Right lobe of liver (tissue), 6 donors: ENCODE results near the gene ST8SIA4. TPM values are rescaled to one million over a fixed set of nuclear protein-coding genes. Genes with fewer than 3 reads are reported as not detected.

Experiments used
- ATAC-seq, 4 donors: fragments of 200-7000 bp; cut with Tn5 transposase; one replicate each; pipeline ENCODE4 v1.9.1; 2020; ENCODE audit warnings: mild to moderate bottlenecking in 4 of 4, moderate library complexity in 4 of 4
- DNase-seq, 3 donors: peaks; one replicate each; pipeline ENCODE4 v3.0.0-alpha.2; 2020
- H3K27ac ChIP-seq, 3 donors: fragments of 200-600 bp; one replicate each; pipeline ENCODE4 v1.8.0; 2022
- H3K27me3 ChIP-seq, 2 donors: fragments of 200-600 bp; one replicate each; pipeline ENCODE4 v1.8.0; 2022
- H3K36me3 ChIP-seq, 4 donors: fragments of 200-600 bp; sonication (generic) in 1 of 4; one replicate each; pipeline versions ENCODE4 v1.5.1 to v1.8.0; 2017 to 2022; ENCODE audit warnings: control low read depth in 1 of 4
- H3K4me1 ChIP-seq, 4 donors: fragments of 200-600 bp; sonication (generic) in 1 of 4; one replicate each; pipeline versions ENCODE4 v1.5.1 to v1.8.0; 2017 to 2022; ENCODE audit warnings: control low read depth in 1 of 4
- H3K4me3 ChIP-seq, 3 donors: fragments of 200-600 bp; one replicate each; pipeline ENCODE4 v1.8.0; 2022
- H3K9me3 ChIP-seq, 4 donors: fragments of 200-600 bp; sonication (generic) in 1 of 4; one replicate each; pipeline versions ENCODE4 v1.5.1 to v1.8.0; 2017 to 2022; ENCODE audit warnings: control low read depth in 1 of 4
- POLR2A ChIP-seq: fragments of 450-650 bp; IDR thresholded peaks from one replicate; pipeline ENCODE4 v1.6.1; 2017; ENCODE audit warnings: antibody characterized with exemption, mild to moderate bottlenecking
- WGBS: methylation state at CpG from one replicate; pipeline ENCODE4 v1.1.6; 2018; ENCODE audit warnings: low coverage, low lambda C conversion rate; ENCODE audit not compliant: insufficient coverage; ENCODE audit errors: missing lambda C conversion rate; 5-methylcytosine and 5-hydroxymethylcytosine counted together
- intact Hi-C, 2 donors: fragments of 100-400 bp; cut with DNase I; formaldehyde crosslinking; loops; one replicate each; pipeline versions ENCODE4 v1.11.2 to v1.14.1; 2022
- total RNA-seq, 6 experiments: library from RNA; depleted of rRNA in 2 of 6; stranded (reverse); fragments of >200 nt in 2 of 6; fragmentation: NEBNext Ultra II Directional in 3 of 6; extraction: Animal tissue kit (Norgen Biotek cat#: 25700) in 3 of 6; gene quantifications; one replicate each; pipeline versions ENCODE4 v1.1.0 to v1.2.4, GENCODE V29; 2016 to 2023
- TF ChIP-seq, protein P1 (sequence below), 4 donors: fragments of 200-600 bp in 3 of 4; fragments of 450-650 bp in 1 of 4; IDR thresholded peaks; one replicate each; pipeline versions ENCODE4 v1.5.1 to v1.8.0; 2016 to 2022; ENCODE audit warnings: antibody characterized with exemption in 4 of 4, mild to moderate bottlenecking in 2 of 4
- donor health status: DM: no; HTN: yes; CAD: no.
- donor health status: DM: no; HTN: no; CAD: no.
- donor health status: DM: no; HTN: no; CAD: no.
- donor health status: DM: no; HTN: yes; CAD: no.
- donor health status: DM: no; HTN: yes; CAD: no.

ST8SIA4 gene
- total RNA-seq, 6 experiments from 2014 or later = 1.2 to 6.7 (median 1.7) TPM

DNA sequence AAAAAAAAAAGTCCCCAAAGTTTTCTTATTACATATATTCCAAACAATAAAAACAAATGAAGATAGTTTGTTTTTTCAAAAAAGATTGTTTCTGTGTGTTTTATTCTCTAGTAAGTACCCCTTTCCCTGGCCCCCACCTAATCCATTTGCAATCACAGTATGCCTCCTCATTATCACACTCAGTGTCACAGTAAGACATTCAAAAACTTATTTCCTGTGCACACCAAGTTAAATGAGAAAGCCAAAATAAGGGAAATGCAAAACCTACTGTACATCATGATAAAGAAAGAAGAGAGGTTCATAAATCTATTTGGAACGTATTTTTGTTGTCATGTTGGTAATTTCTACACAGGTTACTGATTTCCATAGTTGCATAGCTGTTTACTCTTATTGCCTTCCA is 62.3 kb downstream of the ST8SIA4 start:
- Histone ChIP-seq H3K27ac (no peak overlapping the region), H3K9me3 (no peaks in the 10 kb centered on the region), H3K27me3 (no peaks in the 10 kb centered on the region), H3K4me1 (no peaks in the 10 kb centered on the region), H3K36me3 (no peaks in the 10 kb centered on the region), H3K4me3 (no peak overlapping the region)
- TF ChIP-seq, protein P1, sequence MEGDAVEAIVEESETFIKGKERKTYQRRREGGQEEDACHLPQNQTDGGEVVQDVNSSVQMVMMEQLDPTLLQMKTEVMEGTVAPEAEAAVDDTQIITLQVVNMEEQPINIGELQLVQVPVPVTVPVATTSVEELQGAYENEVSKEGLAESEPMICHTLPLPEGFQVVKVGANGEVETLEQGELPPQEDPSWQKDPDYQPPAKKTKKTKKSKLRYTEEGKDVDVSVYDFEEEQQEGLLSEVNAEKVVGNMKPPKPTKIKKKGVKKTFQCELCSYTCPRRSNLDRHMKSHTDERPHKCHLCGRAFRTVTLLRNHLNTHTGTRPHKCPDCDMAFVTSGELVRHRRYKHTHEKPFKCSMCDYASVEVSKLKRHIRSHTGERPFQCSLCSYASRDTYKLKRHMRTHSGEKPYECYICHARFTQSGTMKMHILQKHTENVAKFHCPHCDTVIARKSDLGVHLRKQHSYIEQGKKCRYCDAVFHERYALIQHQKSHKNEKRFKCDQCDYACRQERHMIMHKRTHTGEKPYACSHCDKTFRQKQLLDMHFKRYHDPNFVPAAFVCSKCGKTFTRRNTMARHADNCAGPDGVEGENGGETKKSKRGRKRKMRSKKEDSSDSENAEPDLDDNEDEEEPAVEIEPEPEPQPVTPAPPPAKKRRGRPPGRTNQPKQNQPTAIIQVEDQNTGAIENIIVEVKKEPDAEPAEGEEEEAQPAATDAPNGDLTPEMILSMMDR (IDR thresholded peaks at IDR 0.05) = no peak
- no peak for TF ChIP-seq POLR2A
- intact Hi-C loops = no loop called here
- 0% methylated on average over 1 of the region's 1 CpG for WGBS
- ATAC-seq = no peak
- DNase-seq = no peak

DNA sequence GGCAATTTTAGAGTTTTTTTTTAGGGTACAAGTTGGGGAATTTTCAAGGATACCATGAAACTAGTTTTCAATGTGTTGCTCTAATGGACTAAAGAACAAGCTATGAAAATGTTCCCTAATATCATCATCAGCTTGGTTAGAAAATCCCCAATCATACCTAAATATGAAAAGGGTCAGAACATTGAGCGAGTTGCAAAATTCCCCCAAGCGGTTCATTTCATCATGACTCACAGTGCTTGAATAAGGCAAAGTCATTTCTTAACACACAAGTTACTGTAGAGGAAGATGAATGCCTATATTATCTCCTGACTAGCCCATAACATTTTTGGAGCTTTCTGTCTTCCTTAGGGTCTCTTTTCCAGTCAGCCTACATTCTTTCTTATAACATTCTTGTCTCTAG is 62.7 kb downstream of the ST8SIA4 start:
- TF ChIP-seq POLR2A = no peak
- TF ChIP-seq, protein P1 (IDR thresholded peaks at IDR 0.05) = no peak
- peak in 2 of 4 donors; percentile 46 to 47 for ATAC-seq

DNA sequence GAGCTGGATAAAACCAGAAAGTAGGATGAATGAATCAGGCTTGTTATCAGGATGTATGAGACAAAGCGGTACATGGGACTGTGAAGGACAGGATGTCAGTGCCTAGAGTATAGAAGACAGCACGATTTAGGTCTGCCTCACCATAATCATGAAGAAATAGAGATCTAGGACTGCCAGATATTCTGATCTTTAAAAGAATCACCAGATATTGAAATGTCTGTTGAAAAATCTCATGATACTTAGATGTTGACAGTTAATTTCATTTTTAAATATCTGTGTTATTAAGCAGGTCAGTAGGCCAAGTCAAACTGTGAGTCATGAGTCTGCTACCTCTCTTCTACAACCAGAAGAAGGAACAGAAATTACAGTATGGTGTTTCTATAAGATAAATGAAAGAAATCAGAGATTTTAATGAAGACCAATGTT is 65.0 kb downstream of the ST8SIA4 start:
- no peaks in the 10 kb centered on the region for H3K36me3 ChIP-seq
- no peak for DNase-seq
- H3K4me3 ChIP-seq = no peak overlapping the region
- ATAC-seq = no peak
- H3K9me3 ChIP-seq = no peaks in the 10 kb centered on the region
- H3K4me1 ChIP-seq = no peaks in the 10 kb centered on the region
- WGBS = 48% methylated on average over 2 of the region's 2 CpGs
- TF ChIP-seq, protein P1 (IDR thresholded peaks at IDR 0.05) = no peak
- TF ChIP-seq POLR2A = no peak
- intact Hi-C loops = no loop called here
- H3K27ac ChIP-seq = no peak overlapping the region
- no peaks in the 10 kb centered on the region for H3K27me3 ChIP-seq

More for the DNA sequence above, 62.7 kb downstream of the ST8SIA4 start:
- Histone ChIP-seq H3K27me3 (no peaks in the 10 kb centered on the region), H3K27ac (no peak overlapping the region), H3K36me3 (no peaks in the 10 kb centered on the region), H3K4me1 (no peaks in the 10 kb centered on the region), H3K4me3 (no peak overlapping the region), H3K9me3 (no peaks in the 10 kb centered on the region)
- no peak for DNase-seq
- intact Hi-C loops = no loop called here
- 24% methylated on average over 2 of the region's 2 CpGs for WGBS

DNA sequence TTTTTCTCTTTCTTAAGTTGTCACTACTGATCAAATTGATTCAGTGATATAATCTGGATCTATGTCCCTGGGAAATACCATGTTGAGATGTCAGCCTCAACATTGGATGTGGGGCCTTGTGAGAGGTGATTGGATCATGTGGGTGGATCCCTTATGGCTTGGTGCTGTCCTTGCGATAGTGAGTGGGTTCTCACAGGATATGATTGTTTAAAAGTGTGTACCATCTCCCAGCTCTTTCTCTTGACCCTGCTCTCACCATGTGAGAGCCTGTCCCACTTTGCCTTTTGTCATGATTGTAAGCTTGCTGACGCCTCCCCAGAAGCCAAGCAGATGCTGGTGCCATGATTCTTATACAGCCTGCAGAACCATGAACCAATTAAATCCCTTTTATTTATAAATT is 68.6 kb downstream of the ST8SIA4 start:
- no peak overlapping the region for H3K4me3 ChIP-seq
- no peak for ATAC-seq
- no peak for DNase-seq
- no peaks in the 10 kb centered on the region for H3K4me1 ChIP-seq
- intact Hi-C loops = no loop called here
- no peaks in the 10 kb centered on the region for H3K36me3 ChIP-seq
- H3K27ac ChIP-seq = no peak overlapping the region
- H3K27me3 ChIP-seq = no peaks in the 10 kb centered on the region
- TF ChIP-seq, protein P1 (IDR thresholded peaks at IDR 0.05) = no peak
- TF ChIP-seq POLR2A = no peak
- no peaks in the 10 kb centered on the region for H3K9me3 ChIP-seq
- 55% methylated on average over 2 of the region's 2 CpGs for WGBS
